ENCODE data around the gene LGALS8. TPM values are rescaled to one million over a fixed set of nuclear protein-coding genes. Genes with fewer than 3 reads are reported as not detected.
"Not testable (repeated sequence)": the region's sequence is repeated elsewhere in the genome, so short reads cannot be mapped to it uniquely, and the experiment has no call there.

Gene LGALS8
- 70.6 and 84.2 TPM in 2 replicates for total RNA-seq

GRCh38 chr1:236523704-236524141 lies at the start of gene LGALS8:
Gene LGALS8 (plus strand): TSS chr1:236523982. CDS start chr1:236526071, 2,089 bp downstream.
- DNase-seq (ENCODE audit: low read depth, low spot score): peak; percentile 60

- DNase-seq (ENCODE audit: low read depth, low spot score): no peak
Observed at GRCh38 chr1:236476019-236476418, 47.8 kb upstream of the LGALS8 start.

GRCh38 chr1:236480758-236481436 lies 42.9 kb upstream of the LGALS8 start:
- no peak for DNase-seq (ENCODE audit: low read depth, low spot score)

- no peak for DNase-seq (ENCODE audit: low read depth, low spot score)
Observed at GRCh38 chr1:236484310-236484971, 39.3 kb upstream of the LGALS8 start.

- DNase-seq (ENCODE audit: low read depth, low spot score): no peak
Observed at GRCh38 chr1:236486356-236487002, 37.3 kb upstream of the LGALS8 start.

- not testable (repeated sequence) for DNase-seq (ENCODE audit: low read depth, low spot score)
Observed at GRCh38 chr1:236489161-236489560, 34.6 kb upstream of the LGALS8 start.

- DNase-seq (ENCODE audit: low read depth, low spot score): no peak
Observed at GRCh38 chr1:236489710-236490377, 33.9 kb upstream of the LGALS8 start.

- DNase-seq (ENCODE audit: low read depth, low spot score): no peak
Observed at GRCh38 chr1:236491469-236492136, 32.2 kb upstream of the LGALS8 start.

- DNase-seq (ENCODE audit: low read depth, low spot score): no peak
Observed at GRCh38 chr1:236492378-236492777, 31.4 kb upstream of the LGALS8 start.

GRCh38 chr1:236494082-236494481 lies 29.7 kb upstream of the LGALS8 start:
- DNase-seq (ENCODE audit: low read depth, low spot score): no peak

GRCh38 chr1:236494586-236495466 lies 29.0 kb upstream of the LGALS8 start:
- DNase-seq (ENCODE audit: low read depth, low spot score): no peak

GRCh38 chr1:236495467-236496112 lies 28.2 kb upstream of the LGALS8 start:
- DNase-seq (ENCODE audit: low read depth, low spot score): no peak

GRCh38 chr1:236497908-236498307 lies 25.9 kb upstream of the LGALS8 start:
- DNase-seq (ENCODE audit: low read depth, low spot score): no peak

GRCh38 chr1:236501093-236501492 lies 22.7 kb upstream of the LGALS8 start:
- no peak for DNase-seq (ENCODE audit: low read depth, low spot score)

GRCh38 chr1:236502579-236502971 lies 21.2 kb upstream of the LGALS8 start:
- no peak for DNase-seq (ENCODE audit: low read depth, low spot score)

- peak; percentile 71 for DNase-seq (ENCODE audit: low read depth, low spot score)
Observed at GRCh38 chr1:236502972-236503639, 20.7 kb upstream of the LGALS8 start.

GRCh38 chr1:236504338-236504737 lies 19.4 kb upstream of the LGALS8 start:
- not testable (repeated sequence) for DNase-seq (ENCODE audit: low read depth, low spot score)

- DNase-seq (ENCODE audit: low read depth, low spot score): no peak
Observed at GRCh38 chr1:236507022-236507700, 16.6 kb upstream of the LGALS8 start.

- no peak for DNase-seq (ENCODE audit: low read depth, low spot score)
Observed at GRCh38 chr1:236508593-236509027, 15.2 kb upstream of the LGALS8 start.
